Measurements from ENCODE around the gene CCDC88A. TPM values are rescaled to one million over a fixed set of nuclear protein-coding genes. Genes with fewer than 3 reads are reported as not detected.

CCDC88A gene
- total RNA-seq, 2 experiments from 2014 or later, result 11.0 to 12.9 TPM

GRCh38 chr2:55301277-55301676, 118.4 kb downstream of the CCDC88A start:
- H3K36me3 Mint-ChIP-seq (ENCODE audit: low read depth), result peaks cover 1% of the 10 kb centered on the region
- ATAC-seq (ENCODE audit: poor library complexity) (no peak), DNase-seq (no peak)
- H3K4me3 Mint-ChIP-seq, result no peak overlapping the region
- H3K27me3 ChIP-seq (ENCODE audit: control insufficient read depth in 1 of 2, insufficient read depth in 2 of 2, low read length in 2 of 2), result no peaks in the 10 kb centered on the region
- H3K36me3 ChIP-seq (ENCODE audit: insufficient read depth, low read length), result no peaks in the 10 kb centered on the region
- no peak for TF ChIP-seq CTCF (IDR thresholded peaks at IDR 0.05)
- intact Hi-C loops (cut with DNase I, micrococcal nuclease), result no loop called here
- H3K9me3 ChIP-seq (ENCODE audit: control insufficient read depth in 1 of 2, insufficient read depth in 1 of 2, low read length in 2 of 2), result no peaks in the 10 kb centered on the region
- H3K4me1 Mint-ChIP-seq (ENCODE audit: low read depth), result no peaks in the 10 kb centered on the region
- POLR2A ChIA-PET, result no interaction called here
- no peaks in the 10 kb centered on the region for H3K27me3 Mint-ChIP-seq
- H3K4me3 ChIP-seq (ENCODE audit: low read length), result no peak overlapping the region
- H3K4me1 ChIP-seq (ENCODE audit: insufficient read depth, low read length), result no peaks in the 10 kb centered on the region
- no peak overlapping the region for H3K27ac Mint-ChIP-seq
- no peaks in the 10 kb centered on the region for H3K9me3 Mint-ChIP-seq
- CTCF ChIA-PET, result no interaction called here
- no peak overlapping the region for H3K27ac ChIP-seq (ENCODE audit: low read depth in 1 of 2, low read length in 2 of 2)

- H3K9me3 Mint-ChIP-seq, result no peaks in the 10 kb centered on the region
- POLR2A ChIA-PET, result no interaction called here
- H3K27me3 ChIP-seq (ENCODE audit: control insufficient read depth in 1 of 2, insufficient read depth in 2 of 2, low read length in 2 of 2), result no peaks in the 10 kb centered on the region
- H3K27me3 Mint-ChIP-seq, result no peaks in the 10 kb centered on the region
- no peak overlapping the region for H3K27ac Mint-ChIP-seq
- TF ChIP-seq CTCF (IDR thresholded peaks at IDR 0.05), result no peak
- no peak overlapping the region for H3K27ac ChIP-seq (ENCODE audit: low read depth in 1 of 2, low read length in 2 of 2)
- no peak for ATAC-seq (ENCODE audit: poor library complexity)
- H3K36me3 Mint-ChIP-seq (ENCODE audit: low read depth), result peaks cover 8% of the 10 kb centered on the region
- CTCF ChIA-PET, result no interaction called here
- no peaks in the 10 kb centered on the region for H3K4me1 ChIP-seq (ENCODE audit: insufficient read depth, low read length)
- no peaks in the 10 kb centered on the region for H3K9me3 ChIP-seq (ENCODE audit: control insufficient read depth in 1 of 2, insufficient read depth in 1 of 2, low read length in 2 of 2)
- no peaks in the 10 kb centered on the region for H3K4me1 Mint-ChIP-seq (ENCODE audit: low read depth)
- intact Hi-C loops (cut with DNase I, micrococcal nuclease), result no loop called here
- H3K36me3 ChIP-seq (ENCODE audit: insufficient read depth, low read length), result peaks cover 5% of the 10 kb centered on the region
- H3K4me3 ChIP-seq (ENCODE audit: low read length), result no peak overlapping the region
- H3K4me3 Mint-ChIP-seq, result no peak overlapping the region
- DNase-seq, result no peak
These were observed 123.3 kb downstream of the CCDC88A start for GRCh38 chr2:55296393-55296792.

GRCh38 chr2:55283083-55283482, 136.6 kb downstream of the CCDC88A start:
- ATAC-seq (ENCODE audit: poor library complexity) (no peak), DNase-seq (no peak)
- Histone ChIP-seq H3K27me3 (ENCODE audit: control insufficient read depth in 1 of 2, insufficient read depth in 2 of 2, low read length in 2 of 2) (no peaks in the 10 kb centered on the region), H3K4me3 (ENCODE audit: low read length) (peak overlapping the region; percentile 81), H3K9me3 (ENCODE audit: control insufficient read depth in 1 of 2, insufficient read depth in 1 of 2, low read length in 2 of 2) (no peaks in the 10 kb centered on the region), H3K4me1 (ENCODE audit: insufficient read depth, low read length) (peaks cover 11% of the 10 kb centered on the region), H3K36me3 (ENCODE audit: insufficient read depth, low read length) (no peaks in the 10 kb centered on the region), H3K27ac (ENCODE audit: low read depth in 1 of 2, low read length in 2 of 2) (no peak overlapping the region)
- peak overlapping the region; percentile 97 for H3K27ac Mint-ChIP-seq
- H3K4me1 Mint-ChIP-seq (ENCODE audit: low read depth), result peaks cover 32% of the 10 kb centered on the region
- H3K36me3 Mint-ChIP-seq (ENCODE audit: low read depth), result no peaks in the 10 kb centered on the region
- intact Hi-C loops (cut with DNase I, micrococcal nuclease), result loop anchor here in 1 of 2 experiments (2.0 to 5.0 kb wide), 5 partner anchors 14 to 236 kb away; partner anchors contain the start of genes CFAP36 and MTIF2
- TF ChIP-seq CTCF (IDR thresholded peaks at IDR 0.05), result no peak
- CTCF ChIA-PET, result no interaction called here
- H3K4me3 Mint-ChIP-seq, result peak overlapping the region; percentile 96
- POLR2A ChIA-PET, result no interaction called here
- H3K9me3 Mint-ChIP-seq, result no peaks in the 10 kb centered on the region
- no peaks in the 10 kb centered on the region for H3K27me3 Mint-ChIP-seq
